GM23338 (cell line): Measurements from ENCODE around the gene PIK3C3. TPM values are rescaled to one million over a fixed set of nuclear protein-coding genes. Genes with fewer than 3 reads are reported as not detected.

Source experiments
- ATAC-seq: fragments of 200-7000 bp; cut with Tn5 transposase; 3 replicates; pipeline ENCODE4 v1.9.1; 2020
- DNase-seq: peaks from one replicate; pipeline ENCODE4 v3.0.0-alpha.2; 2015; ENCODE audit warnings: low spot score
- H2AFZ ChIP-seq: fragments of 200-600 bp; sonication (generic); 2 replicates; pipeline ENCODE4 v1.8.0; 2016; ENCODE audit warnings: antibody characterized with exemption, mild to moderate bottlenecking, moderate library complexity
- H3F3A ChIP-seq: fragments of 200-600 bp; sonication (generic); replicated peaks from 2 replicates; pipeline ENCODE4 v1.8.0; 2017; ENCODE audit warnings: antibody characterized with exemption, mixed run types, low read depth
- H3K27ac ChIP-seq: fragments of 200-600 bp; sonication (generic); 2 replicates; pipeline ENCODE4 v1.6.1; 2016; ENCODE audit warnings: low read depth
- H3K27me3 ChIP-seq: fragments of 200-600 bp; sonication (generic); 2 replicates; pipeline ENCODE4 v1.8.0; 2016; ENCODE audit warnings: mild to moderate bottlenecking, mixed run types, moderate library complexity; ENCODE audit not compliant: insufficient read depth
- H3K36me3 ChIP-seq: fragments of 200-600 bp; sonication (generic); 2 replicates; pipeline ENCODE4 v1.8.0; 2016; ENCODE audit warnings: mild to moderate bottlenecking; ENCODE audit not compliant: insufficient read depth
- H3K4me1 ChIP-seq: fragments of 200-600 bp; sonication (generic); 2 replicates; pipeline ENCODE4 v1.8.0; 2016; ENCODE audit warnings: mild to moderate bottlenecking, moderate library complexity; ENCODE audit not compliant: insufficient read depth
- H3K4me2 ChIP-seq: fragments of 200-600 bp; sonication (generic); 2 replicates; pipeline ENCODE4 v1.7.1; 2017; ENCODE audit warnings: mixed run types
- H3K4me3 ChIP-seq: fragments of 200-600 bp; sonication (generic); 2 replicates; pipeline ENCODE4 v1.6.1; 2016; ENCODE audit warnings: mixed run types
- H3K79me2 ChIP-seq: fragments of 200-600 bp; sonication (generic); replicated peaks from 2 replicates; pipeline ENCODE4 v1.8.0; 2017; ENCODE audit warnings: mild to moderate bottlenecking; ENCODE audit not compliant: insufficient read depth
- H3K9me2 ChIP-seq: fragments of 200-600 bp; sonication (generic); 2 replicates; pipeline ENCODE4 v1.8.0; 2017; ENCODE audit not compliant: insufficient read depth
- H4K20me1 ChIP-seq: fragments of 200-600 bp; sonication (generic); replicated peaks from 2 replicates; pipeline ENCODE4 v1.8.0; 2017; ENCODE audit warnings: mild to moderate bottlenecking; ENCODE audit not compliant: insufficient read depth
- H3K27ac Mint-ChIP-seq: 2 replicates; pipeline ENCODE4 v1.8.0; 2020; ENCODE audit warnings: inconsistent platforms, mild to moderate bottlenecking, moderate library complexity, mixed read lengths
- H3K27me3 Mint-ChIP-seq: 3 replicates; pipeline ENCODE4 v1.8.0; 2022; ENCODE audit warnings: low read depth, mild to moderate bottlenecking, moderate library complexity, mixed read lengths, inconsistent platforms; ENCODE audit not compliant: insufficient read depth, poor library complexity
- H3K36me3 Mint-ChIP-seq: 3 replicates; pipeline ENCODE4 v1.8.0; 2021; ENCODE audit warnings: low read depth, mild to moderate bottlenecking, inconsistent platforms, moderate library complexity, mixed read lengths
- H3K4me1 Mint-ChIP-seq: 3 replicates; pipeline ENCODE4 v1.8.0; 2020; ENCODE audit warnings: mild to moderate bottlenecking, inconsistent platforms, mixed read lengths
- H3K4me3 Mint-ChIP-seq: 3 replicates; pipeline ENCODE4 v1.8.0; 2021; ENCODE audit warnings: moderate library complexity, mild to moderate bottlenecking, inconsistent platforms, mixed read lengths
- H3K9me3 Mint-ChIP-seq: 3 replicates; pipeline ENCODE4 v1.8.0; 2020; ENCODE audit warnings: moderate library complexity, mild to moderate bottlenecking, inconsistent platforms, mixed read lengths
- CREB1 ChIP-seq: fragments of 250-450 bp; sonication (Bioruptor Pico); IDR thresholded peaks from 2 replicates; pipeline ENCODE4 v1.5.0; 2020; ENCODE audit warnings: low read depth, mild to moderate bottlenecking, moderate library complexity
- CTCF ChIP-seq, 2 experiments: fragments of 200-600 bp in 1 of 2; sonication (generic) in 1 of 2; conservative IDR thresholded peaks; 2 replicates each; pipeline versions ENCODE4 v1.5.1 to v1.6.1; 2016 to 2017; ENCODE audit warnings: antibody characterized with exemption in 2 of 2, low read depth in 2 of 2, mild to moderate bottlenecking in 2 of 2, moderate library complexity in 1 of 2
- EZH2 ChIP-seq: fragments of 200-600 bp; sonication (generic); IDR thresholded peaks from one replicate; pipeline ENCODE4 v1.8.0; 2017; ENCODE audit warnings: antibody characterized with exemption, mild to moderate bottlenecking, low read depth; ENCODE audit not compliant: unreplicated experiment
- POLR2AphosphoS5 ChIP-seq: IDR thresholded peaks from 2 replicates; pipeline ENCODE4 v1.6.1; 2016; ENCODE audit warnings: antibody characterized with exemption, low read depth
- ZNF114 ChIP-seq: fragments of 250-450 bp; sonication (Bioruptor Pico); IDR thresholded peaks from 2 replicates; pipeline ENCODE4 v1.5.0; 2020; ENCODE audit warnings: mild to moderate bottlenecking, moderate library complexity
- ZNF331 ChIP-seq: fragments of 250-450 bp; sonication (Bioruptor Pico); IDR thresholded peaks from 2 replicates; pipeline ENCODE4 v1.5.0; 2020; ENCODE audit warnings: low read depth, mild to moderate bottlenecking, moderate library complexity
- ZNF462 ChIP-seq: fragments of 250-450 bp; sonication (Bioruptor Pico); IDR thresholded peaks from 2 replicates; pipeline ENCODE4 v1.5.0; 2020; ENCODE audit warnings: mild to moderate bottlenecking, moderate library complexity
- polyA plus RNA-seq: library from polyadenylated mRNA; unstranded; fragments of >200 nt; fragmentation: Nextera tagmentation; extraction: Ambion mirVana; gene quantifications from 2 replicates; pipeline ENCODE4 v1.2.1, GENCODE V29; 2016
- total RNA-seq: library from RNA; depleted of rRNA; stranded (reverse); fragments of >200 nt; shearing (Covaris generic); gene quantifications from 2 replicates; pipeline ENCODE4 v1.2.3, GENCODE V29; 2014

The PIK3C3 gene
- total and polyA plus RNA-seq, 2 experiments from 2014 or later, result 25.9 to 35.4 TPM

DNA sequence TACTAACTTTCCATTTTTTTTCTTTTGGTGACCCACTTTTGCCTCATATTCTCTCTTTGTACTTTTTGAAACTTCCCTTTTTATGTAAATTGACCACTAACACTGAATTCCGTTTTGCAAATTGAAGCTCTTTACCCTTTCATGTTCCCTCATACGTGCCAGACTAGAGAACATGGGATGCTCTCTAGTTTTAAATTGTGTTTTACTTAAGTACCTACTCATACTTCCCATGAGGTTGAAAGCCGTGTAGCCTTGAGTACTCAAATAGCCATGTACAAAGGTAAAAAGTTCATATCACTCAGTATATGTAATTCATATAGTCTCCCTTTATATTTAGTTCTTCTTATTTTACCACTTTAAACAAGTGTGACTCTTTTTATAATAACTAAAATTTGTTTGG lies 119.7 kb downstream of the PIK3C3 start:
- no peaks in the 10 kb centered on the region for H3K4me1 Mint-ChIP-seq
- DNase-seq (no peak), ATAC-seq (no peak)
- no peak overlapping the region for H3K4me3 ChIP-seq
- H3K4me1 ChIP-seq, result no peaks in the 10 kb centered on the region
- H4K20me1 ChIP-seq, result no peaks in the 10 kb centered on the region
- no peak overlapping the region for H3K27ac Mint-ChIP-seq
- no peaks in the 10 kb centered on the region for H3K79me2 ChIP-seq
- no peak overlapping the region for H3K4me3 Mint-ChIP-seq
- H3K36me3 ChIP-seq, result peaks cover 7% of the 10 kb centered on the region; the same call in 1 of the 2 replicates
- H3K27me3 ChIP-seq, result no peaks in the 10 kb centered on the region
- H3K4me2 ChIP-seq, result no peak overlapping the region
- no peak for TF ChIP-seq ZNF114 (CRISPR knock-in tag)
- no peak for TF ChIP-seq ZNF331 (CRISPR knock-in tag)
- TF ChIP-seq CREB1 (CRISPR knock-in tag), result no peak
- TF ChIP-seq POLR2AphosphoS5, result no peak
- no peak for TF ChIP-seq CTCF (conservative IDR thresholded peaks at IDR 0.05; ENCODE audit: low read depth in 2 of 2)
- TF ChIP-seq ZNF462 (CRISPR knock-in tag), result no peak
- no peak for TF ChIP-seq EZH2
- H3K9me3 Mint-ChIP-seq, result no peaks in the 10 kb centered on the region; the same call in 2 of the 3 replicates
- H2AFZ ChIP-seq, result no peak overlapping the region
- H3K9me2 ChIP-seq, result no peaks in the 10 kb centered on the region
- H3F3A ChIP-seq, result no peaks in the 10 kb centered on the region
- H3K36me3 Mint-ChIP-seq, result peaks cover 31% of the 10 kb centered on the region
- peaks cover 3% of the 10 kb centered on the region for H3K27me3 Mint-ChIP-seq
- no peak overlapping the region for H3K27ac ChIP-seq
